GM04503 (cell line): ENCODE data around the gene SEC16A.
"Not testable (repeated sequence)": the region's sequence is repeated elsewhere in the genome, so short reads cannot be mapped to it uniquely, and the experiment has no call there.

ENCODE experiments used
- DNase-seq: peaks from one replicate; pipeline ENCODE4 v3.0.0-alpha.2; 2012; ENCODE audit warnings: low read depth

Gene SEC16A

DNA sequence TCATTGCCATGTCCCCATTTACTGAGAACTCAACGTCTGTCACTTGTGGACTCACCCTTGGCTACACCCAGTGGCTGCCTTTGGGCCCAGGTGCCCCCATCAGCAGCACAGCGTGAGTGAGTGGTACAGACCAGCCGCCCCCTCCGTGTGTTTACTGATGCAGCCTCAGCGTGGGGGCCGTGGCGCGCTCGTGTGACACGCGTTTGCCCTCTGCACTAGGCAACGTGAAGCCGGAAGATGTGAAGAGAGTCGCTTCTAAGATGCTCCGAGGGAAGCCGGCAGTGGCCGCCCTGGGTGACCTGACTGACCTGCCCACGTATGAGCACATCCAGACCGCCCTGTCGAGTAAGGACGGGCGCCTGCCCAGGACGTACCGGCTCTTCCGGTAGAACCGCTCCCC, 60.0 kb downstream of the SEC16A start:
- no peak for DNase-seq

DNA sequence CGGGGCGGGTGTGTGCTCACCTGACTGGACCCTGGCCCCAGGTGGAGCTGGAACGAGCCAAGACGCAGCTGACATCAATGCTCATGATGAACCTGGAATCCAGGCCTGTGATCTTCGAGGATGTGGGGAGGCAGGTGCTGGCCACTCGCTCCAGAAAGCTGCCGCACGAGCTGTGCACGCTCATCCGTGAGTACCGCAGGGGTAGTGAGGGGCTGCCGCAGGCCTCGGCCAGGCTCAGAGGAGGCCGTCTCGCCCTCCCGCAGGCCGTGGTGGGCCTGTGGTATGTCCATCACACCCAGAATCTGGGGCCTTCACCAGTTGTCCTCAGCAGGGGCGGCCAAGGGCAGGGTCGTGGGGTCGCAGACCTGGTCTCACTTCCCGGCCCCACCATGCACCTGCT, 61.0 kb downstream of the SEC16A start:
- DNase-seq, result no peak

DNA sequence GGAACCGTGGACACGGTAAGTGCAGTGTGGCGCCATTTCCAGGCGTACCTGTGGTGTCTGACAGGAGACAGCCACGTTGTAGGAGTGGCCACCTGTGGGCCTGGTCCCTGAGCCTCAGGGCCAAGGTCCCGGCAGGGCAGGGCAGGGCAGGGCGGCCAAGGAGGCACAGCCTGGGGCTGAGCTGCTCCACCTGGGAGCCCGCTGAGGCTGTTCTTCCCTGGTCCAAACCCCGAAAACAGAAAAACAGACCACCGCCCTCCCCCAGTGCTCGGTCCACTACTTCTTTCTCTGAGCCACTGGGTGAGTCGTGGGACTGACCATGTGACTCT, 63.8 kb downstream of the SEC16A start:
- DNase-seq, result no peak

DNA sequence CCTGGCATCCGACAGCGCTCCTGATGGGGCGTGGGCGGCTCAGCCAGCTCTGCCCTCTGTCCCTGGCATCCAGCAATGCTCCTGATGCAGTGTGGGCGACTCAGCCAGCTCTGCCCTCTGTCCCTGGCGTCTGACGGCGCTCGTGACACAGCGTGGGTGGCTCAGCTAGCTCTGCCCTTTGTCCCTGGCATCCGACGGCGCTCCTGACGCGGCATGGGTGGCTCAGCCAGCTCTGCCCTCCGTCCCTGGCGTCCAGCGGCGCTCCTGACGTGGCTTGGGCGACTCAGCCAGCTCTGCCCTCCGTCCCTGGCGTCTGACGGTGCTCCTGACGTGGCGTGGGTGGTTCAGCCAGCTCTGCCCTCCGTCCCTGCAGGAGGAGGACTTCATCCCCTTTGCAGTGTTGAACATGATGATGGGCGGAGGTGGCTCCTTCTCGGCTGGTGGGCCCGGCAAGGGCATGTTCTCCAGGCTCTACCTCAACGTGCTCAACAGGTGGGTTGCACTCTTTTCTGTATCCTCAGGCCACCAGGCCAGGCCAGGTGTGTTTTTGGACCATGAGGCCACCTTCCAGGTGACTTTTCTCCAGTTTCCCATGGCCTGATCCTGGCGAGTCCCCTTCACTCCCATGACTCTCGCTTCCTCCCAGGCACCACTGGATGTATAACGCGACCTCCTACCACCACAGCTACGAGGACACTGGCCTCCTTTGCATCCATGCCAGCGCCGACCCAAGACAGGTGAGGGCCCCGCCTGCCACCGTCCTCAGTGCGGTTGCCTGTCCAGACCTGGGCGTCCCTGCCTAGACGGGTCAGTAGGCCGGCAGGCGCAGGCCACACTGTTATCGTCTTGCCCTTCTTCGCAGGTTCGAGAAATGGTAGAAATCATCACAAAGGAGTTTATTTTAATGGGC, 64.4 kb downstream of the SEC16A start:
- DNase-seq, result no peak

DNA sequence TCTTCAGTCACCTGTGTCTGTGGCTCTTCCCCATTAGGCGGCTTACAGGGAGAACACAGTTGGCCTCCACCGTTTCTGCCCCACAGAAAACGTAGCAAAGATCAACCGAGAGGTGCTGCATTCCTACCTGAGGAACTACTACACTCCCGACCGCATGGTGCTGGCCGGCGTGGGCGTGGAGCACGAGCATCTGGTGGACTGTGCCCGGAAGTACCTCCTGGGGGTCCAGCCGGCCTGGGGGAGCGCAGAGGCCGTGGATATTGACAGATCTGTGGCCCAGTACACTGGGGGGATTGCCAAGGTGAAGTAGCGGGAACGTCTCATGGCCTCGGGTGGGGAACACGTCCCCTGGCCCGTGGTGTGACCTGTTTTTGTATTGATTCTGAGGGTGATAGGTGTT, 65.9 kb downstream of the SEC16A start:
- no peak for DNase-seq

DNA sequence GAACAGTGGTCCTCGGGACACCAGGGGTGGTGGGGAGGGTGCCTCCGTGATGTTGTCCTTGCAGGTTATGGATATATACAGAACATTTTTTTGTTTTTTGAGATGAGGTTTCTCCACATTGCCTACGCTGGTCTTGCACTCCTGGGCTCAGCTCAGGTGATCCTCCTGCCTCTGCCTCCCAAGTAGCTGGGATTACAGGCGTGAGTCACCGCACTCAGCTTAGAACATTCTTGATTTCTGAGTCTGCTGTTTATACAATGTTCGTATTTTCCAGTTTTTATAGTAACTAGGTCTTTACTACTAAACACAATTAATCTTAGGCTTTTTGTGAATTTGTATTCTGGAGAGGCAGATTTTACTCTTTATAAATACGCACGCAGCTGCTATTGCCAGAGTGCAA, 66.4 kb downstream of the SEC16A start:
- no peak for DNase-seq

DNA sequence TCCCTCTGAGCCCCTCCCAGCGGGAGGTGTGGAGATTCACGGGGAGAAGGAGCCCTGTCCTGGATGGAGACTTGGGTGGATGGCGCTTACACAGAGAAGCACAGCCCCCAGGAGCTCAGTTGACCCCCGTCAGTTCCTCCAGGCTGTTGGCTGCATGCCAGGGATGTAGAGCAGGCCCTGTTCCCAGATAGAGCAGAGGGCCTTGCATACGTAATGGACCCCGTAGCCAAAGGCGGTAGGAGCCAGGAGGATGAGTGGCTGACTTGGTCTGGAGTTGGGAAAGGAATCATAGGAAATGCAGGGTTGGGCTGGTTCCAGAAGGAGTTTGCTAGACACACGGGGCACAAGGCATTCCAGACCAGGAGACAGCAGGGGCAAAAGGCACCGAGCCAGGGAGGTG, 69.9 kb downstream of the SEC16A start:
- DNase-seq, result no peak

DNA sequence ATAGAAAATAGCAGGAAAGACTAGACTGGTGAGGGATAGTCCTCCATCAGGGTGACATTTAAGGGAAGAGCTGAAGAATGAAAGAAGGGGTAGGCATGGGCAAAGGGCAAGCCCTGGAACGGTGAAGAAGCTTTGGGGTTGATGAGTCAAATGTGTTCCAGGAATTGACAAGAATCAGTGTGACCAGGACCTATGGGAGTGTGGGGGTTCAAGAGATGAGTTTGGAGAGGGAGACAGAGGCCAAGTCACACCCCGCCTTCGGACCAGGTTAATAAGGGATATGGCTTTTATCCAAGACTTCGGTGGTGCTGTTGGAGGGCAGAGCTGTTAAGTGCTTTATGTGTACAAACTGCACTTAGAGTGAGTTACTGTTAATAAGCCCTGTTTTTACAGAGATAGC, 71.5 kb downstream of the SEC16A start:
- DNase-seq, result no peak

DNA sequence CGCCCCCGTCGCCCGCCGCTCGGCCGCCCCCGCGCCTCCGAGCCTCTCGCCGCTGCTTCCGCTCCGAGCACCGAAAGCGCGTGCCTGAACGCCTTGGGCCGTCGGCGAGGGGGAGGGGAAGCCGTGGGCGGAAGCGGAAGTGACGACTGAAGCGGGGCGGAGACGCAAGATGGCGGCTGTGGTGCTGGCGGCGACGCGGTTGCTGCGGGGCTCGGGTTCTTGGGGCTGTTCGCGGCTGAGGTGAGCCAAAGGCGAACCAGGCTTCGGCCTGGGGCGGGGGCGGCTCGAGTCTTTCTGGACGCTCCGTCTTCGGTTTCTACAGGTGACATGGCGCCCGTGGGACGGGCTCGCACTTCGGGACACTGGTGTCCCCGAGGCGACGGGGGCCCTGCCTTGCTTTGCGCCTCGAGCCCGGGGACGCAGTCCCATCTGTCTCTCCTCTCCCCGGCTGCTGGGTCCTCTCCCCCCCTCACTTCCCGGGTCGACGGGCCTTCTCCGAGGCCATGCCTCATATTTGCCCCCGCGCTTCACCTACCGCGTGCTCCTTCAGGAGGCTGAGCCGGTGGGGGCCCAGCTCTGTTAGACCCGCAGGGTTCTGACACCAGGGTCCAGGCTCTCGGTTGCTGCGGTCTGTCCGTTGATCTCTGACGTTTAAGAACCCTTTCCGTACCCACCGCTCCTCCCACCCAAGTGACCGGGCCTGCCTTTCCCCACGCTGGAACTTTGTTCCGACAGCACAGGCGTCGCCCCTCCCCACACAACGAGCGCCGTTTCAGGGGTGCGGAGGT, 72.1 kb downstream of the SEC16A start, which contains the start of the genes ENTR1 and PMPCA:
Gene ENTR1 (minus strand): TSS at position 115 of the 788 bp plus-strand sequence. CDS start 217 bp downstream, outside the sequence.
Gene PMPCA (plus strand): TSS at position 159 of the 788 bp plus-strand sequence. CDS start 11 bp downstream, at position 170.
- no peak for DNase-seq

DNA sequence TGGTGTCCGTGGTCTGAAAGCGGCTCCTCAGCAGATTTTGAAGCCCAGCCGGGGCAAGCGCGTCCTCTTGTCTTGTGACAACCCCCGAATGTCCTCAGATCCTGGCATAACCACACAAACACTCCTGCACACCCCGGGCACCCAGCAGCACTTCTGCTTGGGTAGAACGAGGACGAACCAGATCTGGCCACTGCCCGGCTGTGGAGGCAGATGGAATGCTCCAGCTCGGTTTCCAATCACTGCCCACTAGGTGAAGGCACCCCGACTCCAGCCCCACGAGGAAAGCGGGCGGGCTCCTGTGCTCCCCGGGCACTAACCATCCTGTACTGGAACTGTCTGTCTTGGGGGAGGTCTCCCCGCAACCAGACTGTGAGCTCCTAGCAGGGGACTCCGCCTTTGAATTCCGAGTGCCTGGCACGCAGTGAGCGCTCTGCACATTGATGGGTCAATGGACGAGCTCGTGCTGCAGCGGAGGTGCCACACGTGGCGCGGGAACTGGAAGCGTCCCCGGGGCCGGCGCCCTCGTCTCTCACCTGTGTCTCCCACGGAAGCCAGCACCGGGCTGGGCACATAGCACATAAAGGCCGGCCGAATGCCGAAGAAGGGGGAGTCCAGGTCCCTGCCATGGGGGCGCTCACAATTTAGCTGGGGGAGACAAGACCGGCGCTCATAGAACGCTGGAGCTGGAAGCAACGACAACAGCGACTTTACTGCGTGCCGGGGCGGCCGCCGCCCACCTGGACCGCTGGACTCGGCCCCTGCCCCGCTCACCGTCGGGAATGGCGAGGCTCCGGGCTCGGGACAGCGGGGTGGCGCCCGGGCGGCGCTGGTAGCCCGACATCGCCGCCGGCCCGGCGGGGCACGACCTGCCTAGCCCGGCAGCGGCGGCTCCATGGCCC, 73.0 kb downstream of the SEC16A start:
- DNase-seq, result no peak

DNA sequence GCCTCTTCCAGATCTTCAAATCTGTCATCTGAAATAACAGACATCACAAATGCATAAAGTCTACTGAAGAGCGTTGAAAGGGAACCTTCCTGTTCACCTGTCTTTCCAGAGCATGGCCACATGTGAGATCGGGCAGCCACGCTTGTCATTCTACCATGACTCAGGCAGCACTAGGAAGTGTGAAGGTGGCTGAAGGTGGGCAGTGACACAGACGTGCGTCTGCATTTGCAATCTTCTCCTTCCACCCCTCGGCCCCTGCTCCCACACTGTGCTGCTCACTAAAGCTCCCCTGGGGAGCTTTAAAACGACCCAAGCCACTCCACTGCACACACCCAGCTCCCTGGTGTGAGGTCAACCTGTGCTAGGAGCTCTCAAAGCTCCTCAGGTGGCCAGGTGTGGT, 74.9 kb downstream of the SEC16A start:
- DNase-seq, result no peak

DNA sequence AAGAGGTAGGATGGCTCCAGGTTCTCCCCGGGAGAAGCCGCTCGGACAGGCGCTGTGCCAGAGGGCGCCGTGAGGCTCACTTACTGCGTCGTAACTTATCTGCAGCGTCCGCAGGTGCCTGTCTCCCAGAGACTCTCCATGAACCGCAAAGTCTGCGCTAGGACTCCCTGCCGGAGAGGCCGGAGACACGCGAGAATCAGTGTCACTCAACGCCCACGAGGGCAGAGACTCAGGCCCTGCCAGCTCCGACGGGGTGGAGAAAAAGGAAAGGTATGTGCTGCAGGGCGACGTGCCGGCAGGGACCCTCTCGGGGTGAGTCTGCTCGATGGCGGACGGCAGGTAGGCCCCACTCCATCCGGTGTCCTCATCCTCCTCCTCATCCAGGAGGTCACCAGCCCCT, 75.8 kb downstream of the SEC16A start:
- not testable (repeated sequence) for DNase-seq

DNA sequence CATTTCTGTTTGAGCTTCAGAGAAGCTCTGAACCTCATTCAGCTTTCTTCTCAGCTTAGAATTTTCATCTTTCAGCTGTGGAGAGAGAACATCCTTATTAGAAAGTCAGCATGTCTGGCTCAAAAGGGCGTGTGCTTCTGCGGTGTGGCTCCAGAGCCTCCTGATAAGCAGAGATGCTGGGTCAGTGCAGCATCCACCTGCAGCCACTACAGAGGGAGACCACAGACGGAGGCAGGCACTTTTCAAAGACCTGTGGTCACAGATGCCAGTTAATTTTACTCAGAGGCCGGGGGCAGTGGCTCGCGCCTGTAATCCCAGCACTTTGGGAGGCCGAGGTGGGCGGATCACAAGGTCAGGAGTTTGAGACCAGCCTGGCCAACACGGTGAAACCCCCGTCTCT, 76.9 kb downstream of the SEC16A start:
- DNase-seq, result not testable (repeated sequence)

DNA sequence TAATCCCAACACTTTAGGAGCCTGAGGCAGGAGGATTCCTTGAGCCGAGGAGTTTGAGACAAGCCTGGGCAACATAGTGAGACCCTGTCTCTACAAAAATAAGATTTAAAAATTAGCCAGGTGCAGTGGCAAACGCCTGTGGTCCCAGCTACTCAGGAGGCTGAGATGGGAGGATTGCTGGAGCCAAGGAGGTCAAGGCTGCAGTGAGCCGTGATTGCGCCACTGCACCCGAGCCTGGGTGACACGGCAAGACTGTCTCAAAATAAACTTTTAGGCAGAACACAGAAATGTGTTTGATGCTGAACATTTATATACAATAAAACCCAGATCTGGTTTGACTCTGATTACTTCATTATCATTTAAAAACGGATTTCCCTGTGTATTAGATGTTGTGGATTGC, 77.4 kb downstream of the SEC16A start:
- no peak for DNase-seq

DNA sequence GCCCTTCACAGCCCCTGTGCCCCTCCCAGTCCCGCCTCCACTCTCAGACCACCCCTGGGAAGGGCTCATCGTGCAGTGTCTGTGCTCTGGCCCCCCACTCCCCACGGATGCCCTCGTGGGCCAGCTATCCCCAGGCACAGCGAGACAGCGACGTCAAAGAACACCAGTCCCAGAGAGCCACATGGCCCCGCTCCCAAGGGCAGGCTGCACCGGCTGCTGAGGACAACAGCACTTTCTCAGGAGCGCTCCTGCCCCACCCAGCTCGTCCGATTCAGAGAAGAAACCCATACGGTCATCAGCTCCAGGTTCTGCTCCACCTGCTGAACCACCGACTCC, 78.1 kb downstream of the SEC16A start:
- no peak for DNase-seq

DNA sequence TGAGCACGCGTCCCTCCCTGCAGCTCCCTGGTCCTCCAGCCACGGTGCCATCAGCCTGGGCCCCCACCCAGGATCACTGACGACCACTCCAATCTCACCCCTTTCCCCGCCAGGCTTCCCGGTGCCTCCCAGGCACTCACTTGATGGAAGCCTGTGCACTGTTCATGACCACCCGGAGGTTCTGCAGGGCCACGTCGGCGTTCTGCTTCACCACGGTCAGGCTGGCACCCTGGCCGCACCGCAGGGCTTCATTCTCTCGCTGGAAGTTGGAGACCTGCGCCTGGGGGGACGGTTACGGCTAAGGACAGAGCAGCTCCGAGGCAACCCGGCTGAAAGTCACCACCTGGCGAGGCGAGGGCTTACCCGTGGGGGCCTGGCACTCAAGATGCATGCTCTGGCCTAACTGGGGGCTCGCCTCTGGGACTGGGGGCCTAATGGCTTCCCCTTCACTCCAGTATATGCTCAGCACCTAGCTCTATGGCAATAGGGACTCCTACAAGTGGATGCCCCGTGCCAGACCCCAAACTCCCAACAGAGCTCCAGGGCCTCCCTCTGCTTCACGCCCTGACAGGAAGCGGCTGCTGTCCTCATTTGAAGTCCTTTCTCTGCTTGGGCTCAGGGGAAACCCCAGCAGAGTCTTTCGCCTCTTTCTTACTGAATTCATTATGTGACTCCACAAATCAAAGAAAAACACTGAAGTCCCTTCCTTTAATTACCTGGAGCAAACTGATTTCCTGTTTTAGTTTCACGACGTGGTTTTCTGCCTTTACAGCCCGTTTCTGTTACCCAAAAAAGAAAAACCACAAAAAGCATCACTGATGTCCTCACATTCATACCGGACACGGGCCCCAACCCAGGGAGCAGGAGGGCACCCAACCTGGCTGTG, 78.7 kb downstream of the SEC16A start:
- no peak for DNase-seq

DNA sequence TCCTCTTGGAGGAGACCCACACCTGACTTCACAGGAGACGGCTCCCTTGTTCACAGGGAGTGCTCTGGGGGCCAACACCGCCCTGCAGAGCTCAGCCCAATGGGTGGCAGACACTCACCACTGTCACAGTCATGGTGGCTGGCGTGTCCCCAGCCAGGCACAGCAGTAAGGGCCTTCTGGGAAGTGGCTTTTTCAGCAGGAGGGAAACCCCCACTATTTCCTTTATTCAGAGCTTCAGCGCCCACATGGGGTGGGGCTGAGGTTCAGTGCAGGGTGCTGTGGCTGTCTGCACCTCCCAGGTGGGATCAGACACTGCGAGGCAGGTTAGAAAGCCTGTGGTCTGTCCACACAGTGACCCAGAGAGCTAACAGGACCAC, 79.3 kb downstream of the SEC16A start:
- no peak for DNase-seq

DNA sequence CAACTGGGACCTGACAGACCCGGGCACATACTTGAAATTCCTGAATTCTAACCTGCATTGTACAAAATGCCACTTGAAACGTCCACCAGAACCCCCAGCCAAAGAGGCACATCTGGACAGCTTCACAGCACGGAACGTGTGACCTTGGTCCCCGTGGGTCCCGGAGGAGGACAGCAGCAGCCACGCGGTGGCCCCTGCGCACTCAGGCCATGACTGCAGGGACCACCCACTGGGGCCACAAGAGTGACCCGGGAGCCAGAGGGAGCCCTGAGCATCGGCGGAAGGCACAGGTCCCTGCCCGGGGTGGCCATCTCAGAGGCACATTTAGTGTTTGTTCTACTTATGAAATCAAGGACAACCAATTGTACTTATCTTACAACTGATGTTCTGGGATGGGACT, 80.8 kb downstream of the SEC16A start:
- no peak for DNase-seq

DNA sequence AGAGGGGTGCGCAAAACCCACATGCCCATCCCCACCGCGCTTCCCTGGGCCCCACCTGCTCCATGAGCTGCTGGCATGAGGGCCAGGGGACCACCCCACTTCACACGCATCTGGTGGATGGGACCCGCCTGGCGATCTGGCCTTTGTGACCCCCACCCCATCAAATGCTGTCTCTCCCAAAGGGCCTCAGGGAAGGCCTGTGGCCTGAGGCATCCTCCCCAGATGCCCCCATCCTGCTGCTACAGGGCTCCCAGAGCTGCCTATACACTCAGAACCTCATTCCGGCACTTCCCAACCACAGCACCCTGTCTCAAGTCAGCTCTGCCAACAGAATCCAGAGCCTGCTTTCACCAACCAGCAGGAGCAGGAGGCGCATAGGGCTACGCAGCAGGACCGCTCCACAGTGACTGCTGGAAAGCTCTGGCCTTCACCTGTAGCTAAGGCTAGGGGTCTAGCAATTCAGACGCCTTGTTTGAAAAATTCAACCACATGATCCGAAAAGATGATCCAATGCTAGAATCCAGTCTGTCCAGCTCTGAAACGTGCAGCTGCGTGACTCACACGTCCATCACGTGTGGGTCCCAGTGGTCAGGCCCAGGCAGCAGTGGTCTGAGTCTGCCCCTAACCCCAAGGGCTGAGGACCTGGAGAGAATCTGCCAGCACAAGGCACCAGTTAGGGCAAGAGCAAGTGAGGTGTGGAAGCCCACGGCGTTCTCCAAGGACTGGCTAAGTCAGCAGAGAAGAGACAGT, 81.5 kb downstream of the SEC16A start:
- no peak for DNase-seq

DNA sequence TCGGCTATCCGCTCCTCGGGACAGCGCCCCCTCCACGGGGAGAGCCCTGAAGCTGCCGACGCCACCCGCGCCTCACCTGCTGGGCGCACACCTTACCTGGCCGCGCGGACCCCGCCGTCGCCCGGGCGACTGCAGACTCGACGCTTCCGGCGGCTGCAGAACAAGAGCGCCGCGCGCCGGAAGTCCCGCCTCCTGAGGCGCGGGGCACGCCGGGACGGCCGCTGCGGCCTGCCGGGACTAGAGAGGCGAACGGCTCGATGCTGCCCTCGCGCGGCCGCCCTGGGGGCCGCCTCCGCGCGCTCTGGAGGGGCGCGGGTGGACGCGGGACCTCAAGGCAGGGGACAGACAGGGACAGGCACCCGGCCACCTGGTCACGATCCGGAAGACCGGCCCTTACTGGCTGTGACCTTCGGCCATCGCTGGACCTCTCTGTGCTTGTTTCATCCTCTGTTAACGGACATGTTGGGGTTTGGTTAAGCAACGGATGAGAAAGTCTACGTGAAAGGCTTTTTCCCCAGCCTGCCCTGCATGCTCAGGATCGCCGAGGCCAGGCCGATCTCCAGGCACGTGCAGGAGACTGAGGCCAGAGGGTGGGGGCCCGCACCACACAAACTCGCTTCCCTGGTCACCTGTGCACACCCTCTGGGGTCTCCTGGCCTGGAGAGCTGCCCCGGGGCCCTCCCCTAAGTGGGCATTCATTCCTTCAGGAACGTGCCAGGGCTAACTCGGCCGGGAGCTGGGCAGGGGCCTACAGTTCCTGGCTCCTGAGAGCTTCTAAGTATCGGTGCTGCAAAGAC, 82.6 kb downstream of the SEC16A start, which contains the start of gene SNAPC4:
Gene SNAPC4 (minus strand): TSS at position 133 of the 797 bp plus-strand sequence. CDS start 1,742 bp downstream, outside the sequence.
- no peak for DNase-seq
